Measurements from ENCODE around the gene OSBP. TPM values are rescaled to one million over a fixed set of nuclear protein-coding genes. Genes with fewer than 3 reads are reported as not detected.

OSBP gene
- total and polyA plus RNA-seq, 9 of the 15 experiments (the other 6 are each of a cell fraction or from before 2014, with no cell fraction given): 11.7 to 49.0 (median 28.7) TPM

DNA sequence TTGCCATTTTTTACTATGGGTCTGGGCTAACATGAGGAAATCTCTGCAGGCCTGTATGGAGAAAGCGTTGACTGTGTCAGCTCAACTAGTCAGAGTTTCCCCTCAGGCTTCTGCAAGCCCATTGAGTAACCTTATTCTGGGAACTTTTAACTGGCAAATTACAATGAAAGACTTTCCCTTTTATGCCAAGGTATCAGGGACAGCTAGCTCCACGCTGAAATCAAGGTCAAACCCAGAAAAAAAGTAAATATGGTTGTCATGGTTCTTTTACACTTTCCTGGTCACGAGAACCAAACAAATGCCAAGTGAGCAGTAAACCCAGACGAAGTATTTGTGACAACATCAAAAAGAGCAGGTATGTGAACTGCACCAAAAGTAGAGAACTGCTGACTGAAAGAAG lies 13.8 kb downstream of the OSBP start (continued):
- TF ChIP-seq, protein P1, sequence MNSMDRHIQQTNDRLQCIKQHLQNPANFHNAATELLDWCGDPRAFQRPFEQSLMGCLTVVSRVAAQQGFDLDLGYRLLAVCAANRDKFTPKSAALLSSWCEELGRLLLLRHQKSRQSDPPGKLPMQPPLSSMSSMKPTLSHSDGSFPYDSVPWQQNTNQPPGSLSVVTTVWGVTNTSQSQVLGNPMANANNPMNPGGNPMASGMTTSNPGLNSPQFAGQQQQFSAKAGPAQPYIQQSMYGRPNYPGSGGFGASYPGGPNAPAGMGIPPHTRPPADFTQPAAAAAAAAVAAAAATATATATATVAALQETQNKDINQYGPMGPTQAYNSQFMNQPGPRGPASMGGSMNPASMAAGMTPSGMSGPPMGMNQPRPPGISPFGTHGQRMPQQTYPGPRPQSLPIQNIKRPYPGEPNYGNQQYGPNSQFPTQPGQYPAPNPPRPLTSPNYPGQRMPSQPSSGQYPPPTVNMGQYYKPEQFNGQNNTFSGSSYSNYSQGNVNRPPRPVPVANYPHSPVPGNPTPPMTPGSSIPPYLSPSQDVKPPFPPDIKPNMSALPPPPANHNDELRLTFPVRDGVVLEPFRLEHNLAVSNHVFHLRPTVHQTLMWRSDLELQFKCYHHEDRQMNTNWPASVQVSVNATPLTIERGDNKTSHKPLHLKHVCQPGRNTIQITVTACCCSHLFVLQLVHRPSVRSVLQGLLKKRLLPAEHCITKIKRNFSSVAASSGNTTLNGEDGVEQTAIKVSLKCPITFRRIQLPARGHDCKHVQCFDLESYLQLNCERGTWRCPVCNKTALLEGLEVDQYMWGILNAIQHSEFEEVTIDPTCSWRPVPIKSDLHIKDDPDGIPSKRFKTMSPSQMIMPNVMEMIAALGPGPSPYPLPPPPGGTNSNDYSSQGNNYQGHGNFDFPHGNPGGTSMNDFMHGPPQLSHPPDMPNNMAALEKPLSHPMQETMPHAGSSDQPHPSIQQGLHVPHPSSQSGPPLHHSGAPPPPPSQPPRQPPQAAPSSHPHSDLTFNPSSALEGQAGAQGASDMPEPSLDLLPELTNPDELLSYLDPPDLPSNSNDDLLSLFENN (IDR thresholded peaks at IDR 0.05; ENCODE audit: low read depth in 2 of 2, low read length in 2 of 2): no peak
- TF ChIP-seq CHD1 (IDR thresholded peaks at IDR 0.05; ENCODE audit: low read length) (no peak), E2F3 (CRISPR knock-in tag; IDR thresholded peaks at IDR 0.05) (no peak)
- TF ChIP-seq, protein P2, sequence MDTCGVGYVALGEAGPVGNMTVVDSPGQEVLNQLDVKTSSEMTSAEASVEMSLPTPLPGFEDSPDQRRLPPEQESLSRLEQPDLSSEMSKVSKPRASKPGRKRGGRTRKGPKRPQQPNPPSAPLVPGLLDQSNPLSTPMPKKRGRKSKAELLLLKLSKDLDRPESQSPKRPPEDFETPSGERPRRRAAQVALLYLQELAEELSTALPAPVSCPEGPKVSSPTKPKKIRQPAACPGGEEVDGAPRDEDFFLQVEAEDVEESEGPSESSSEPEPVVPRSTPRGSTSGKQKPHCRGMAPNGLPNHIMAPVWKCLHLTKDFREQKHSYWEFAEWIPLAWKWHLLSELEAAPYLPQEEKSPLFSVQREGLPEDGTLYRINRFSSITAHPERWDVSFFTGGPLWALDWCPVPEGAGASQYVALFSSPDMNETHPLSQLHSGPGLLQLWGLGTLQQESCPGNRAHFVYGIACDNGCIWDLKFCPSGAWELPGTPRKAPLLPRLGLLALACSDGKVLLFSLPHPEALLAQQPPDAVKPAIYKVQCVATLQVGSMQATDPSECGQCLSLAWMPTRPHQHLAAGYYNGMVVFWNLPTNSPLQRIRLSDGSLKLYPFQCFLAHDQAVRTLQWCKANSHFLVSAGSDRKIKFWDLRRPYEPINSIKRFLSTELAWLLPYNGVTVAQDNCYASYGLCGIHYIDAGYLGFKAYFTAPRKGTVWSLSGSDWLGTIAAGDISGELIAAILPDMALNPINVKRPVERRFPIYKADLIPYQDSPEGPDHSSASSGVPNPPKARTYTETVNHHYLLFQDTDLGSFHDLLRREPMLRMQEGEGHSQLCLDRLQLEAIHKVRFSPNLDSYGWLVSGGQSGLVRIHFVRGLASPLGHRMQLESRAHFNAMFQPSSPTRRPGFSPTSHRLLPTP (IDR thresholded peaks at IDR 0.05; ENCODE audit: borderline replicate concordance, extremely low read depth, insufficient read length): no peak

Data from K562 (cell line).